ENCODE results near the gene TMIGD1.
A peak's percentile ranks its signal among the peaks of the same experiment; 100 is the strongest.

TMIGD1 gene

GRCh38 chr17:30302241-30302640 is 31.6 kb downstream of the TMIGD1 start:
- CTCF ChIA-PET: no interaction called here
- DNase-seq: no peak
- H3K36me3 Mint-ChIP-seq: no peaks in the 10 kb centered on the region
- no peaks in the 10 kb centered on the region for H3K9me3 Mint-ChIP-seq
- no peak overlapping the region for H3K27ac Mint-ChIP-seq
- no peak overlapping the region for H3K4me3 Mint-ChIP-seq
- H3K4me1 Mint-ChIP-seq: peaks cover 3% of the 10 kb centered on the region
- peaks cover 16% of the 10 kb centered on the region for H3K27me3 Mint-ChIP-seq

GRCh38 chr17:30300818-30301217 is 33.0 kb downstream of the TMIGD1 start:
- peaks cover 12% of the 10 kb centered on the region for H3K27me3 Mint-ChIP-seq
- H3K36me3 Mint-ChIP-seq: no peaks in the 10 kb centered on the region
- H3K27ac Mint-ChIP-seq: no peak overlapping the region
- peaks cover 3% of the 10 kb centered on the region for H3K4me1 Mint-ChIP-seq
- DNase-seq: no peak
- H3K9me3 Mint-ChIP-seq: no peaks in the 10 kb centered on the region
- H3K4me3 Mint-ChIP-seq: no peak overlapping the region
- CTCF ChIA-PET: interaction anchor here (0.6 to 1.3 kb wide), 2 partner anchors 35 to 36 kb away, joined by 4 to 5 read pairs; no protein-coding TSS in a partner anchor

DNA sequence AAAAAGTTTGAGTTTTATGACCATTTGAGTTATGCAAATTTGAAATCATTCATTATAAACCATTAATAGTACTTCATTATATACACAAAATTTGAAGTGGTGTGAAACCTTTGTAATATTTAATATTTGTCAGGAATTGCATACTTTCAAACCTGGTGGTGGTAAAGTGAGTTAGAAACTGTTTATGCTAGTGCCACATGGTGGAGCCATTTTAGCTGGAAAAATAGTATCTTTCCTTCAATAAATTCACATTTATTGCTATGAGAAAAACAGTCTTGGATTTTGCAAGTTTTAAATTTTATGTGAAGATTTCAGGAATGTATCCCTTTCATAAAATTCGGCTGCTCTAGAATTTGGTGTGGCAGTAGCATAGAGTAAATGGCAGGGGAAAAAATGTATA is 34.9 kb downstream of the TMIGD1 start:
- CTCF ChIA-PET: interaction anchor here (0.9 to 1.2 kb wide), 2 partner anchors 36 to 37 kb away, joined by 3 to 4 read pairs; no protein-coding TSS in a partner anchor
- DNase-seq: no peak
- Mint-ChIP-seq H3K27me3 (peaks cover 3% of the 10 kb centered on the region), H3K4me1 (peaks cover 3% of the 10 kb centered on the region), H3K9me3 (no peaks in the 10 kb centered on the region), H3K36me3 (no peaks in the 10 kb centered on the region), H3K27ac (no peak overlapping the region), H3K4me3 (no peak overlapping the region)

- CTCF ChIA-PET: interaction anchor here (1.8 to 2.1 kb wide), 2 partner anchors 39 to 193 kb away, joined by 6 read pairs; no protein-coding TSS in a partner anchor
- H3K9me3 Mint-ChIP-seq: no peaks in the 10 kb centered on the region
- H3K27ac Mint-ChIP-seq: no peak overlapping the region
- no peak overlapping the region for H3K4me3 Mint-ChIP-seq
- peaks cover 3% of the 10 kb centered on the region for H3K4me1 Mint-ChIP-seq
- no peaks in the 10 kb centered on the region for H3K36me3 Mint-ChIP-seq
- no peak for DNase-seq
- no peaks in the 10 kb centered on the region for H3K27me3 Mint-ChIP-seq
Measured at GRCh38 chr17:30297715-30298114, 36.1 kb downstream of the TMIGD1 start.

GRCh38 chr17:30296499-30297080 is 37.3 kb downstream of the TMIGD1 start:
- H3K27me3 Mint-ChIP-seq: no peaks in the 10 kb centered on the region
- no peaks in the 10 kb centered on the region for H3K36me3 Mint-ChIP-seq
- CTCF ChIA-PET: interaction anchor here (1.3 to 2.1 kb wide), 4 partner anchors 38 to 192 kb away, joined by 3 to 6 read pairs (median 6); no protein-coding TSS in a partner anchor
- no peak overlapping the region for H3K27ac Mint-ChIP-seq
- no peak overlapping the region for H3K4me3 Mint-ChIP-seq
- no peaks in the 10 kb centered on the region for H3K9me3 Mint-ChIP-seq
- no peak for DNase-seq
- H3K4me1 Mint-ChIP-seq: peaks cover 6% of the 10 kb centered on the region

DNA sequence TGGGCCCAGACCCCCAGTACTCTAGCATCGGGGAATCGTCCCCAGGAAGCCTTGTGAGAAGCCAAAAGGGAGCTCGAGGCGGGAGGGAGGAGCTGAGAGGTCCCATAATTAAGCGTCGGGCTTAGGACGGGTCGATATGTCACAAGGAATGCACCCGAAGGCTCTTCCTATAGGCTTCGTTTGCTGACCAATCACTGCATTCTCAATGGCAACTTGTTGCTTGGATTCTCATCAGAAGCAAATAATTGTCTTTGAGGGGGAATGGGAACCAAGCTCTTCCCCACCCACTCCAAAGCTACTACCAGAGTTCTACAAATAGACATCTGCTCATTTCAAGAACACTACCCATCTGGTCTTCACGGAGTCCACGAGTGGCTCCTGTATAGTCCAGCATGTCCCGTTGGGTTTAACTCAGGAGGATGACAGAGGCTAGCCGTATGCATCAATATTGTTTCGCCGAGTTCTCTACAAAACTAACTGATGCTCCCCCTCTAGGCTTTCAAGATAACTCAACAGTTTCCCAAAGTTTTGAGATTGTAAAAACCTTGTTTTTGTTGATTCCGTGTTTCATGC is 41.5 kb downstream of the TMIGD1 start:
- peaks cover 11% of the 10 kb centered on the region for H3K36me3 Mint-ChIP-seq
- peak overlapping the region; percentile 61 for H3K4me3 Mint-ChIP-seq
- no peaks in the 10 kb centered on the region for H3K27me3 Mint-ChIP-seq
- DNase-seq: no peak
- H3K9me3 Mint-ChIP-seq: no peaks in the 10 kb centered on the region
- CTCF ChIA-PET: interaction anchor here (0.7 to 2.2 kb wide), 4 partner anchors 15 to 612 kb away, joined by 3 to 24 read pairs (median 3); no protein-coding TSS in a partner anchor
- peaks cover 21% of the 10 kb centered on the region for H3K4me1 Mint-ChIP-seq
- H3K27ac Mint-ChIP-seq: no peak overlapping the region

DNA sequence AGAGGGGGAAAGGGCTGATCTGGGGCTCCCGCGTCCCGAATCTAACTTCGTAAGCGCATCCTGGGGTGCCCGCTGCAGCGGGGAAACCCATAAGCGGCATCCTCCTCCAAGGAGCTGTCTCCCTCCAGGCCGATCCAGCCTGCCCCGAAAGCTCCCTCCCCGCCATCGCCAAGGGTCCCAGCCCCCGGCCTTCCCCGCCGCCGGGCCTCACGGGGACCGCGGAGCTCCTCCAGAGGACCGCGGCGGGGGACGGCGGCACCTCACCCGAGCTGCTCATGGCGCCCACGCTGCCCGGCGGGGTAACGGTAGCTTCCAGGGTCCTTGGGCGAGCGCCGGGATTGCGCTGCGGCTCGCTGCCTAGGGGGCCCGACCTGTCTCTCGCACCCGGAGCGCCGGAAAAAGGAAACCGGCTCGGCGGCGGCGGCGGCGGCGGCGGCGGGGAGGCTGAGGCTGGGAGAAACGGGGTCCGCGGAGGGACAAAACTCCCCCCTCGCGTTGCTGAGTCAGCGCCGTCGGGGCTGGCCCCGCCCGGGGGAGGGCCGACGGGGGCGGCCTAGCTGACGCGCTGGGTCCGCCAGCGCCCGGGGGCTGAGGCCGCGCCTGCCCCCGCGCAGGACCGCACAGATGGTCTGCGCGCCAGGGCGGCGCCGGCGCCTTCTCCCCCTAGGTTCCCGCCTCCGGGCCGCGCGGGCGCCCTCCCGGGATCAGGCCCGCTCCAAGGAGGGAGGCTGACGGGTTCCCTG is 42.1 kb downstream of the TMIGD1 start, which contains the start of gene BLMH:
Gene BLMH (minus strand): TSS at position 402 of the 743 bp plus-strand sequence. CDS start 125 bp downstream, at position 277.
- H3K36me3 Mint-ChIP-seq: peaks cover 16% of the 10 kb centered on the region
- CTCF ChIA-PET: interaction anchor here (0.7 to 2.2 kb wide), 7 partner anchors 15 to 611 kb away, joined by 3 to 24 read pairs (median 3); no protein-coding TSS in a partner anchor
- DNase-seq: peak; percentile 88
- H3K9me3 Mint-ChIP-seq: no peaks in the 10 kb centered on the region
- peak within 1 kb of the TSS; percentile 91 for H3K4me3 Mint-ChIP-seq
- peak within 1 kb of the TSS; percentile 81 for H3K27ac Mint-ChIP-seq
- no peaks in the 10 kb centered on the region for H3K27me3 Mint-ChIP-seq
- peaks cover 21% of the 10 kb centered on the region for H3K4me1 Mint-ChIP-seq

DNA sequence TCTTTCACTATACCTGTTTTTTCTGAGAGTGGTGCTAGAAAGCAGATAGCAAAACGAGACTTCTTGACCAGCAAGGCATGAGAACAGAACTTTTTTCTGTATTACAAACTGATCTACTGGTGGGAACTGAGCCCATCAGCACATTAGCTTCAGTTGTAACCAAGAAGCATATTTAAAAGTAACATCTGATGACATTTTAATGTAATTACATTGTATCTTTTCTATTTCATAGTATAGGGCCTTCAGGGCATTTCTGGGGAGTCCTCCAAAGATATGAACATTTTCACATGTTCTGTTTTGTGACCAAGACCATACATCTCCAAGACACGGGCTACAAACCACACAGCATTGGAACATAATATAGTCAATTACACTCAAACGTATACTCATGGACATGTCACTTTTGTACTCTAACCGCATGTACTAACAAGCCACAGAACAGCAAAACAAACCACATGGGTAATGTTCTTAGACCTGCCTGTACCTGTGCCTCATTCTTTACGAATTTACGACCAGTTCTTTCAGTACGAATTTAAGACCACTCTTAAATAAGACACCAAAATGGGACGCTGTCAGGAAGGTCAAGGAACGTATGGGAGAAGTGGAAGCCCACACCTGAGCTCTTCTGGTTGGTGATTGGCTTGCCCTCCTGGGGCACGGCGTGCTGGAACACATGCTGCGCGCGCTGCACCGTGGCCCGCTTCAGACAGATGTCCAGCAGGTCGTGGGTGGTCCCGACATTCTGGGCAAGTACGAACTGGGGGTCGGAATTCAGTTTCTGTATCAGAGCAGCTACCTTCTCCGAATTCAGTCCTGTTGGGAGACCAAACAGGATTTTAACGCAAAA is 42.9 kb downstream of the TMIGD1 start:
- peak overlapping the region; percentile 81 for H3K27ac Mint-ChIP-seq
- peaks cover 22% of the 10 kb centered on the region for H3K36me3 Mint-ChIP-seq
- H3K27me3 Mint-ChIP-seq: no peaks in the 10 kb centered on the region
- CTCF ChIA-PET: interaction anchor here (0.6 to 2.2 kb wide), 5 partner anchors 40 to 534 kb away, joined by 3 to 24 read pairs (median 3); no protein-coding TSS in a partner anchor
- H3K4me3 Mint-ChIP-seq: peak overlapping the region; percentile 91
- H3K4me1 Mint-ChIP-seq: peaks cover 21% of the 10 kb centered on the region
- H3K9me3 Mint-ChIP-seq: no peaks in the 10 kb centered on the region
- peak; percentile 42 for DNase-seq

DNA sequence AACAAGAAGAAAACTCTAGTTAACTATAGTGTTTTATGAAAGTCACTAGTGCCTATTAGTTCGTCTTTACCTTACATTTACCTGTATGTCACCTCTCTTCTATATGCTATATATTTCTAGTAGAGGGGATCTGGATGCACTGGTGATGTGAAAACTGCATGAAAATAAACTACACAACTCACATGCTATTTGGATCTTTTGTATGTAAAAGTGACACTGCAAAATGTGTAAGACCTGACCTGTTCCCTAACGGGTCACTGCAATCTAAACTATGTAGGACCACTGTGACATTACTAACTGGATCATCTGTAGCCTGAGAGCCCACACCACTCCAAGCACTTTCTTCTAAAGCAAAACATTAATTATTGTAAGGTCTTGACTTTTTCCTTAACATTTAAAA is 43.8 kb downstream of the TMIGD1 start:
- Mint-ChIP-seq H3K4me3 (no peak overlapping the region), H3K9me3 (no peaks in the 10 kb centered on the region), H3K27ac (no peak overlapping the region), H3K36me3 (peaks cover 24% of the 10 kb centered on the region), H3K27me3 (no peaks in the 10 kb centered on the region), H3K4me1 (peaks cover 21% of the 10 kb centered on the region)
- DNase-seq: no peak
- CTCF ChIA-PET: interaction anchor here (0.7 kb wide), 1 partner anchor 46 kb away, joined by 4 read pairs; no protein-coding TSS in a partner anchor

DNA sequence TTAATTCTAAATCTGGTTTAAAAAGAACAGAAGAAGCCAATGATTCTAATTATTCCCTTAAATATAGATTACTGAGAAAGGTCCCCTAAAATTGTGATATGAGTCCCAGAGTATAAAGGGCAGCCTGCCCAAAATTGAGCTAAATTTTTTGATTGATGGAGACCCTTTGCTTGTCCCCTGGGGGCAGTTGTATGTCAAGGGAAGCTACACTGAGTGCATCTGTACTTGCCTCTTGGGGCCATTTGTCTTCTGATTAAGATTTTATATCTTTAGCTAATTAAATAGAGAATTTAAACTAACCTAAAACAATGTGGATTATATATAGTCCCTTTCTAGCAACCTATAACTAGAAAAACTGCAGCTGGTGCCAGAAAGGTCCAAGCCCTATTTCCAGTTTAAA is 54.7 kb downstream of the TMIGD1 start:
- H3K4me1 Mint-ChIP-seq: no peaks in the 10 kb centered on the region
- H3K4me3 Mint-ChIP-seq: no peak overlapping the region
- no peak overlapping the region for H3K27ac Mint-ChIP-seq
- H3K9me3 Mint-ChIP-seq: no peaks in the 10 kb centered on the region
- CTCF ChIA-PET: interaction anchor here (1.4 to 4.1 kb wide), 2 partner anchors 56 to 175 kb away, joined by 6 to 18 read pairs; no protein-coding TSS in a partner anchor
- no peaks in the 10 kb centered on the region for H3K27me3 Mint-ChIP-seq
- no peak for DNase-seq
- H3K36me3 Mint-ChIP-seq: peaks cover 35% of the 10 kb centered on the region

GRCh38 chr17:30278032-30278431 is 55.8 kb downstream of the TMIGD1 start:
- CTCF ChIA-PET: interaction anchor here (0.6 to 4.1 kb wide), 2 partner anchors 58 to 169 kb away, joined by 3 to 18 read pairs; no protein-coding TSS in a partner anchor
- no peak overlapping the region for H3K27ac Mint-ChIP-seq

DNA sequence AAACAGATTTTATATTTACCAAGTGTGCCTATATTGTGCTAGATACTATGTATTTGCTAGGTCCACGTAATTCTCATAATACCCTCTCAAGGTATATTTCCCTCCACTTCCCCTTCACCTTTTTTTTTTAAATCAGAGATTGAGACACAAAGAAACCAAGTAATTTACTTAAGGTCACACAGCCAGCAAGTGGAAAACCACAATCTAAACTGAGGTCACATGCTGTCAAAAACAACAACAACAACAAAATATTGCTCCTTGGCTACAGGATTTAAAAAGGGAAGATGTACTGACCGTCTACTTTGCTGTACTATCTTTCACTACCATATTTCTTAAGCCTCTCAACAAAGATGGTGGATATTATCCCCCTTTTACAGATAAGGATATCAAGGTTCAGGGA is 57.9 kb downstream of the TMIGD1 start:
- peaks cover 50% of the 10 kb centered on the region for H3K36me3 Mint-ChIP-seq
- H3K27ac Mint-ChIP-seq: no peak overlapping the region
- no peaks in the 10 kb centered on the region for H3K4me1 Mint-ChIP-seq
- no peak for DNase-seq
- CTCF ChIA-PET: no interaction called here
- no peaks in the 10 kb centered on the region for H3K27me3 Mint-ChIP-seq
- H3K9me3 Mint-ChIP-seq: no peaks in the 10 kb centered on the region
- H3K4me3 Mint-ChIP-seq: no peak overlapping the region

More at GRCh38 chr17:30278032-30278431, 55.8 kb downstream of the TMIGD1 start:
- Mint-ChIP-seq H3K27me3 (no peaks in the 10 kb centered on the region), H3K36me3 (peaks cover 38% of the 10 kb centered on the region), H3K9me3 (no peaks in the 10 kb centered on the region), H3K4me1 (no peaks in the 10 kb centered on the region), H3K4me3 (no peak overlapping the region)
- no peak for DNase-seq

- H3K4me1 Mint-ChIP-seq: no peaks in the 10 kb centered on the region
- H3K36me3 Mint-ChIP-seq: peaks cover 51% of the 10 kb centered on the region
- DNase-seq: no peak
- no peak overlapping the region for H3K4me3 Mint-ChIP-seq
- H3K27me3 Mint-ChIP-seq: no peaks in the 10 kb centered on the region
- CTCF ChIA-PET: interaction anchor here (1.3 to 1.4 kb wide), 2 partner anchors 27 to 62 kb away, joined by 3 to 5 read pairs; no protein-coding TSS in a partner anchor
- no peaks in the 10 kb centered on the region for H3K9me3 Mint-ChIP-seq
- H3K27ac Mint-ChIP-seq: no peak overlapping the region
Measured at GRCh38 chr17:30274887-30275286, 59.0 kb downstream of the TMIGD1 start.
